Activated T-helper 2 cell treated with anti-CD3 and anti-CD28 coated beads, Interferon-gamma antibody, Interleukin-2, Interleukin-4, amounts not matched to agents 10 μg/mL and 5 μg/mL and 100 μg/mL, durations not matched to agents 14 hours and 24 hours and 36 hours (primary cell): ENCODE results near the gene SCRN2. TPM values are rescaled to one million over a fixed set of nuclear protein-coding genes. Genes with fewer than 3 reads are reported as not detected.

Experiments
- DNase-seq: peaks from one replicate; pipeline ENCODE4 v3.0.0; 2021; ENCODE audit warnings: low spot score
- H3K27ac Mint-ChIP-seq: one replicate; pipeline ENCODE4 v1.8.0; 2021; ENCODE audit warnings: mixed read lengths
- H3K27me3 Mint-ChIP-seq: one replicate; pipeline ENCODE4 v1.8.0; 2021; ENCODE audit warnings: low read depth, mixed read lengths
- H3K36me3 Mint-ChIP-seq: one replicate; pipeline ENCODE4 v1.8.0; 2021; ENCODE audit warnings: low read depth, mixed read lengths
- H3K4me1 Mint-ChIP-seq: one replicate; pipeline ENCODE4 v1.8.0; 2021; ENCODE audit warnings: low read depth, mixed read lengths
- H3K4me3 Mint-ChIP-seq: one replicate; pipeline ENCODE4 v1.8.0; 2021; ENCODE audit warnings: low read depth, mild to moderate bottlenecking, moderate library complexity, mixed read lengths
- H3K9me3 Mint-ChIP-seq: one replicate; pipeline ENCODE4 v1.8.0; 2021; ENCODE audit warnings: mixed read lengths
- intact Hi-C: fragments of 100-400 bp; cut with micrococcal nuclease; formaldehyde crosslinking; loops from one replicate; pipeline ENCODE4 v1.15.1; 2023
- total RNA-seq: library from RNA; stranded (reverse); gene quantifications from 2 replicates; pipeline ENCODE4 v1.2.3, GENCODE V29; 2022

SCRN2 gene
- total RNA-seq, 1 donor from 2014 or later = 27.5 TPM

DNA sequence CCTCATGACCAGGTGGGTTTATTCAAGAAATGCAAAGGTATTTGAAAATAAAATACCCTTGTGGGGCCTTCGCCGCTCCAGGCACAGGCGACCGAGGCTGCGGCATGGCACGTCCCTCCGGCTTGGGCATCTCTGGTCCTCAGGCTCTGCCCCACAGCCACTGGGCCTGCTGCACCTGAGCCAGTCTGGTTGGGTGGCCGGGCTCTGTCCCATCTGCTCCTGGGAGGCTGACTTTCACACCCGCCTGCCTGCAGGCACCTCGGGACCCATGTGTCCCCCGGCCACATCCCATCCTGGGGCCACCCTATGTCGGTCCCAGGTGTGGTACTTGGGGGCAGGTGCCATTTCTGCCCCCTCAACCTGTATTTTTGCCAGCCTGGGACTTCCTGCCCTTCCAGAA, 40.4 kb downstream of the SCRN2 start:
- Mint-ChIP-seq H3K27ac (no peak overlapping the region), H3K36me3 (no peaks in the 10 kb centered on the region), H3K9me3 (no peaks in the 10 kb centered on the region), H3K27me3 (peaks cover 5% of the 10 kb centered on the region), H3K4me3 (no peak overlapping the region), H3K4me1 (no peaks in the 10 kb centered on the region)
- intact Hi-C loops = loop anchor here (5.0 to 10.0 kb wide), 2 partner anchors 103 to 136 kb away; no protein-coding TSS in a partner anchor
- no peak for DNase-seq

- Mint-ChIP-seq H3K4me1 (no peaks in the 10 kb centered on the region), H3K36me3 (no peaks in the 10 kb centered on the region), H3K4me3 (no peak overlapping the region), H3K27me3 (peaks cover 28% of the 10 kb centered on the region), H3K9me3 (no peaks in the 10 kb centered on the region), H3K27ac (no peak overlapping the region)
- DNase-seq = no peak
- intact Hi-C loops = no loop called here
These were observed 43.3 kb downstream of the SCRN2 start for GRCh38 chr17:47797797-47798196.

DNA sequence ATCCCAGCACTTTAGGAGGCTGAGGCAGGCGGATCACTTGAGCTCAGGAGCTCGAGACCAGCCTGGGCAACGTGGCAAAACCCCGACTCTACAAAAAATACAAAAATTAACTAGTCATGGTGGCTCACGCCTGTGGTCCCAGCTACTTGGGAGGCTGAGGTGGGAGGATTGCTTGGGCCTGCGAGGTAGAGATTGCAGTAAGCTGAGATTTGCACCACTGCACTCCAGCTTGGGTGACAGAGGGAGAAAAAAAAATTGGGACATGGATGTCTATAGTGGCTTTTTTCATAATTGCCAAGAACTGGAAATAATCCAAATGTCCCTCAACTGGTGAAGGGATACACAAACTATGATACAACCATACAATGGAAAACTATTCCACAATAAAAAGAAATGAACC, 48.1 kb downstream of the SCRN2 start:
- Mint-ChIP-seq H3K4me1 (peaks cover 12% of the 10 kb centered on the region), H3K36me3 (no peaks in the 10 kb centered on the region), H3K9me3 (no peaks in the 10 kb centered on the region), H3K27me3 (peaks cover 63% of the 10 kb centered on the region), H3K4me3 (no peak overlapping the region), H3K27ac (no peak overlapping the region)
- no peak for DNase-seq
- intact Hi-C loops = loop anchor here (5.0 kb wide), 1 partner anchor 61 kb away; the partner anchor contains the start of gene TBX21

DNA sequence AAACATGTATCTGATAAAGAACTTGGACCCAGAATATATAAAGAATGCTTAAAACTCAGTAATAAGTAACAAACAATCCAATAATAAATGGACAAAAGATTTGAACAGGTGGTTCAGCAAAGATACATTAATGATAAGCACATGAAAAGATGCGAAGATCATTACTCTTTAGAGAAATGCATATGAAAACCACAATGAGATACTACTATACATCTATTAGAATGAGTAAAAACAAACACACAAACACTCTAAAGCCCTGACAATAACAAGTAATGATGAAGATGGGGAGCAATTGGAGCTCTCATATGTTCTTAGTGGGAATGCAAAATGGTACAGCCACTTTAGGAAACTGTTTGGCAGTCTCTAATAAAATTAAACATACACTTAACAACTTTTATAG, 48.6 kb downstream of the SCRN2 start:
- H3K4me1 Mint-ChIP-seq = peaks cover 12% of the 10 kb centered on the region
- H3K4me3 Mint-ChIP-seq = no peak overlapping the region
- peaks cover 64% of the 10 kb centered on the region for H3K27me3 Mint-ChIP-seq
- intact Hi-C loops = loop anchor here (5.0 kb wide), 1 partner anchor 60 kb away; the partner anchor contains the start of gene TBX21
- no peaks in the 10 kb centered on the region for H3K9me3 Mint-ChIP-seq
- no peaks in the 10 kb centered on the region for H3K36me3 Mint-ChIP-seq
- no peak for DNase-seq
- no peak overlapping the region for H3K27ac Mint-ChIP-seq

GRCh38 chr17:47791025-47791424, 50.0 kb downstream of the SCRN2 start:
- no peaks in the 10 kb centered on the region for H3K36me3 Mint-ChIP-seq
- H3K9me3 Mint-ChIP-seq = no peaks in the 10 kb centered on the region
- no peak overlapping the region for H3K4me3 Mint-ChIP-seq
- intact Hi-C loops = loop anchor here (5.0 kb wide), 1 partner anchor 59 kb away; the partner anchor contains the start of gene TBX21
- H3K27ac Mint-ChIP-seq = no peak overlapping the region
- H3K4me1 Mint-ChIP-seq = peaks cover 12% of the 10 kb centered on the region
- H3K27me3 Mint-ChIP-seq = peaks cover 66% of the 10 kb centered on the region
- DNase-seq = no peak

DNA sequence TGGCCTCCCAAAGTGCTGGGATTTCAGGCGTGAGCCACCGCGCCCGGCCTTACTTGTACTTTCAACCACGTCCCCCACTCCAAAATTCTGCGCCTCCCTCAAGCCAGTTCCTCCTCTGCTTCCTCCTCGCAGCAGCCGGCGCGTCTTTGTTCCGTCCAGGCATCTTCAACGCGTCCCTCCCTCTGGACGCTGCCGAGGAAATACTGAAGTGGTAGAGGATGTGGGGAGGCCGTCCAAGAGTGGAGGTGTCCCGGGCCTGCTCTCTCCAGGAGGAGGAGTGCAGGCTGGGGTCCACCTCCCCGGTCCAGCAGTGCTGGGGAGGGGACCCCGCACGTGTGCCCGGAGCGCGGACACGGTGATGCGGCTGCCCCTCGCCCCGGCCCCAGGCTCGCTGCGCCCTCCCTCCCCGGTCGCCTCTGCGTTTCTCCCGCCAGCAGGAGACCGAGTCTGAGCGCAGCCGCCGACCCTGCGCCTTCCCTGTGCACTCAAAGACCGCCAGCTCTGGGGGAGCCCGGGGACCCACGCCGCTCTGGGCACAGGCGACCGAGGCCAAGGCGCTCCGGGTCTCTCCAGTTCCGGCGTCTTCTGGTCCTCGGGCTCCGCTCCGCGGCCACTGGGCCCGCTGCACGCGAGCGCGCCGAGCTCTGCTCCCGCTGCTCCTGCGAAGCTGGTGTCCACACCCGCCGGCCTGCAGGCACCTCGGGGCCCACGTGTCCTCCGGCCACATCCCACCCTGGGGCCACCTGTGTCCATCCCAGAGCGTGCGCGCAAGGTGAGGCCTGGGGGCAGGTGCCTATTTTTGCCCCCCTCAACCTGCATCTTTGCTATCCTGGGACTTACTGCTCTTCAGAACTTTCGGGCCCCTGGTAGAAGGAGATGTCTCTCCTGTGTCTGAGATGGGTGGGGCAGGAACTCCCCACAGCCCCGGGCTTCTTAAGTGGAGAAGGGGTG, 51.2 kb downstream of the SCRN2 start:
- H3K27ac Mint-ChIP-seq = no peak overlapping the region
- DNase-seq = peak; percentile 34
- peaks cover 66% of the 10 kb centered on the region for H3K27me3 Mint-ChIP-seq
- no peaks in the 10 kb centered on the region for H3K36me3 Mint-ChIP-seq
- intact Hi-C loops = loop anchor here (2.0 to 5.0 kb wide), 2 partner anchors 58 to 91 kb away; partner anchors contain the start of gene TBX21
- peak overlapping the region; percentile 66 for H3K4me3 Mint-ChIP-seq
- peaks cover 12% of the 10 kb centered on the region for H3K4me1 Mint-ChIP-seq
- no peaks in the 10 kb centered on the region for H3K9me3 Mint-ChIP-seq

Other genes starting within 250 kb of the SCRN2 start
- 687 and 692 TPM in 2 replicates for gene KPNB1, start 191.4 kb downstream of the SCRN2 start, total RNA-seq
- gene TBKBP1, start 147.1 kb downstream of the SCRN2 start, total RNA-seq = 9.8 and 11.3 TPM in 2 replicates
- gene TBX21, start 108.0 kb downstream of the SCRN2 start, total RNA-seq = 40.4 and 40.6 TPM in 2 replicates
- gene OSBPL7, start 19.5 kb downstream of the SCRN2 start, total RNA-seq = 19.5 and 20.7 TPM in 2 replicates
- 52.2 and 54.1 TPM in 2 replicates for gene MRPL10, start 9.7 kb downstream of the SCRN2 start, total RNA-seq
- 0.64 and 0.92 TPM in 2 replicates for gene LRRC46, start 9.6 kb downstream of the SCRN2 start, total RNA-seq
- gene SP6, start 9.9 kb upstream of the SCRN2 start, total RNA-seq = 0.09 and 0.14 TPM in 2 replicates
- gene SP2, start 55.0 kb upstream of the SCRN2 start, total RNA-seq = 16.5 and 19.7 TPM in 2 replicates
- 41.0 and 45.9 TPM in 2 replicates for gene PNPO, start 100.3 kb upstream of the SCRN2 start, total RNA-seq
- gene PRR15L, start 116.6 kb upstream of the SCRN2 start, total RNA-seq = not detected in 2 replicates
- 192 and 199 TPM in 2 replicates for gene CDK5RAP3, start 129.8 kb upstream of the SCRN2 start, total RNA-seq
- gene COPZ2, start 196.5 kb upstream of the SCRN2 start, total RNA-seq = 5.7 and 5.9 TPM in 2 replicates
- gene NFE2L1, start 207.1 kb upstream of the SCRN2 start, total RNA-seq = 66.2 and 71.3 TPM in 2 replicates